ENCODE data around the gene SFXN5. TPM values are rescaled to one million over a fixed set of nuclear protein-coding genes. Genes with fewer than 3 reads are reported as not detected.

Gene SFXN5
- total and polyA plus RNA-seq, 2 of the 4 experiments (the other 2 are of a cell fraction): 8.6 to 17.0 TPM

DNA sequence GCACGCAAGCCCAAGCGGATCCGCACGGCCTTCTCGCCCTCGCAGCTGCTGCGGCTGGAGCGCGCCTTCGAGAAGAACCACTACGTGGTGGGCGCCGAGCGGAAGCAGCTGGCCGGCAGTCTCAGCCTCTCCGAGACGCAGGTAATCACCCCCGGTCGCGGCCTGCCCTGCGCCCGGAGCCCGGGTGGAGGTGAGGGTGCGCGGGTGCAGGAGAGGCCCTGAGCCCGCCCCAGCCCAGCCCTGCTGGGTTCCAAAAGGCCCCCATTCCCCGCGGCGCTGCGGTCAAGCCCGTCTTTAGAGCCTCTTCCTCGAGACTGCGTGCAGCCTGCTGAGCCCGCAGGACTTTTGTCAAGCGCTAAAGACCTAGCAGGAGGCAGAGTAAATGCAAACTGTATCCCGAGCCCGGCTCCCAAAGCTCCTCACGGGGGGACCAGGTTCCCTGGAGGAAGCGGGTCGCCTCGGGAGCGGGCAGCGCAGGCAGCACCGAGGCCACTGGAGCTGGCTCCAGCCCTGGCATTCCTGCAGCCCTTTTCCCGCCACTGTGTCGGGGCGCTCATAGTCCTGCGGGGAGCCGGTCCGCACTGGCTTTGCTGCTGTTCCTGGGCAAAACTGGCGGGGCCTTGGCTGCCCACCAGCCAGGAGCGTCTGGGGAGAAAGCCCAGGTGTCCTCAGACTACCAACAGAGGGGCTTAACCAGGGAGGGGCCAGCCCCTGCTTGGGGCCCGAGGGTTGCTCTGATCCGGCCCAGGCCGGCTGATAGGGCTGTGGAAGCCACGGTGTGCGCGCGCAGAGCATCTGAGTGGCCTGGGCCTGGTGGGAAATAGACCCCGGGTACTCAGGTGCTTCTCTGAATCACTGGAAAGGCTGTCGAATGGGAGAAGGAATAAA lies 146.9 kb downstream of the SFXN5 start:
- H3K4me2 ChIP-seq (ENCODE audit: low read depth, low read length): no peak overlapping the region
- no peak; the same call in 1 of the 2 replicates for ATAC-seq (ENCODE audit: low read depth)
- DNase-seq: no peak

More for the DNA sequence above, 146.9 kb downstream of the SFXN5 start:
- H3K4ac ChIP-seq (ENCODE audit: low read depth, low read length): no peak overlapping the region
- no peaks in the 10 kb centered on the region for H3K4me1 ChIP-seq (ENCODE audit: control insufficient read depth, insufficient read depth, low read length)
- H2AK5ac ChIP-seq (ENCODE audit: low read depth, low read length): no peak overlapping the region
- H3K9me1 ChIP-seq (ENCODE audit: insufficient read depth, low read length): no peaks in the 10 kb centered on the region
- dilution Hi-C loops (cut with HindIII; ENCODE audit: low sequenced_read_pairs, unreplicated experiment): no loop called here
- H4K8ac ChIP-seq (ENCODE audit: low read depth in 2 of 2, low read length in 2 of 2): no peak overlapping the region
- H3K36me3 ChIP-seq (ENCODE audit: control insufficient read depth, insufficient read depth, low read length): no peaks in the 10 kb centered on the region
- CTCF ChIA-PET: interaction anchor here (1.0 kb wide), 1 partner anchor 49 kb away, joined by 3 read pairs; no protein-coding TSS in a partner anchor
- peaks cover 98% of the 10 kb centered on the region for H3K27me3 ChIP-seq (ENCODE audit: control insufficient read depth, insufficient read depth, low read length)
- H2AFZ ChIP-seq (replicated peaks; ENCODE audit: low read length, poor library complexity): peak overlapping the region; percentile 37
- peaks cover 24% of the 10 kb centered on the region; the same call in 1 of the 2 replicates for H4K20me1 ChIP-seq (ENCODE audit: insufficient read depth, low read length)
- peaks cover 24% of the 10 kb centered on the region for H3K9me3 ChIP-seq (ENCODE audit: control insufficient read depth, insufficient read depth, low read length)
- no TSS peak for BruUV-seq (replicated peaks)
- POLR2A ChIA-PET (ENCODE audit: unreplicated experiment): no interaction called here
- no peak overlapping the region for H4K5ac ChIP-seq (ENCODE audit: low read depth, low read length)
- no peak overlapping the region for H3K27ac ChIP-seq (ENCODE audit: insufficient read depth, low read length)
- whole genome bisulfite sequencing, 2 experiments (ENCODE audit: extremely low coverage in 2 of 2, insufficient read length in 1 of 2): 3% methylated on average over 36 of the region's 61 CpGs; no CpG with 5 or more reads in 1 of the 2 experiments
- H2BK5ac ChIP-seq (ENCODE audit: low read depth, low read length, poor library complexity, severe bottlenecking): no peak overlapping the region
- H3K79me1 ChIP-seq (ENCODE audit: low read depth in 1 of 2, low read length in 2 of 2): no peaks in the 10 kb centered on the region
- no peak overlapping the region for H3K9ac ChIP-seq (ENCODE audit: low read depth, low read length)
- no peak overlapping the region for H2BK20ac ChIP-seq (ENCODE audit: low read depth, low read length)
- no peak overlapping the region for H3K23ac ChIP-seq (ENCODE audit: low read depth, low read length)
- intact Hi-C loops (cut with micrococcal nuclease): no loop called here
- no peak overlapping the region for H3K14ac ChIP-seq (replicated peaks; ENCODE audit: low read depth, low read length)
- no peak overlapping the region for H3K56ac ChIP-seq (ENCODE audit: extremely low read depth, insufficient read depth, low read length)
- H2AK9ac ChIP-seq (replicated peaks; ENCODE audit: low read depth, low read length, poor library complexity): no peak overlapping the region
- no peak overlapping the region for H3K4me3 ChIP-seq (ENCODE audit: insufficient read depth, low read depth, low read length)
- TF ChIP-seq BHLHE40 (IDR thresholded peaks at IDR 0.05; ENCODE audit: low read depth, low read length) (no peak), FOS (IDR thresholded peaks at IDR 0.05; ENCODE audit: low read depth, low read length) (no peak), POLR2A (IDR thresholded peaks at IDR 0.05; ENCODE audit: low read depth, low read length) (no peak), USF2 (IDR thresholded peaks at IDR 0.05; ENCODE audit: low read depth, low read length) (no peak), SMC3 (IDR thresholded peaks at IDR 0.05; ENCODE audit: low read depth, low read length) (no peak), CHD1 (IDR thresholded peaks at IDR 0.05; ENCODE audit: low read depth, low read length) (no peak), RFX5 (IDR thresholded peaks at IDR 0.05; ENCODE audit: low read depth, low read length) (no peak), CTCF (conservative IDR thresholded peaks at IDR 0.05; ENCODE audit: low read depth, low read length) (no peak), MAFK (IDR thresholded peaks at IDR 0.05; ENCODE audit: low read depth, low read length) (no peak), MXI1 (IDR thresholded peaks at IDR 0.05; ENCODE audit: borderline replicate concordance, low read depth, low read length) (no peak), CEBPB (IDR thresholded peaks at IDR 0.05; ENCODE audit: low read depth, low read length) (no peak), RCOR1 (IDR thresholded peaks at IDR 0.05; ENCODE audit: insufficient replicate concordance, low read length) (no peak), RAD21 (IDR thresholded peaks at IDR 0.05; ENCODE audit: low read length) (no peak)
- TF ChIP-seq, protein P1, sequence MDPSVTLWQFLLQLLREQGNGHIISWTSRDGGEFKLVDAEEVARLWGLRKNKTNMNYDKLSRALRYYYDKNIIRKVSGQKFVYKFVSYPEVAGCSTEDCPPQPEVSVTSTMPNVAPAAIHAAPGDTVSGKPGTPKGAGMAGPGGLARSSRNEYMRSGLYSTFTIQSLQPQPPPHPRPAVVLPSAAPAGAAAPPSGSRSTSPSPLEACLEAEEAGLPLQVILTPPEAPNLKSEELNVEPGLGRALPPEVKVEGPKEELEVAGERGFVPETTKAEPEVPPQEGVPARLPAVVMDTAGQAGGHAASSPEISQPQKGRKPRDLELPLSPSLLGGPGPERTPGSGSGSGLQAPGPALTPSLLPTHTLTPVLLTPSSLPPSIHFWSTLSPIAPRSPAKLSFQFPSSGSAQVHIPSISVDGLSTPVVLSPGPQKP (IDR thresholded peaks at IDR 0.05; ENCODE audit: borderline replicate concordance, low read depth, low read length): no peak
- no peak overlapping the region for H2BK120ac ChIP-seq (ENCODE audit: low read depth, low read length)
- H3K18ac ChIP-seq (ENCODE audit: low read depth, low read length): no peak overlapping the region
- no peak overlapping the region for H2BK15ac ChIP-seq (ENCODE audit: low read depth, low read length)
- no peak overlapping the region for H4K91ac ChIP-seq (ENCODE audit: insufficient read depth, low read depth, low read length)
- in situ Hi-C loops (cut with MboI; ENCODE audit: low sequenced_read_pairs): no loop called here

Measured in IMR-90 (cell line).